HG03103 (cell line): Measurements from ENCODE around the gene DNAAF8.

ENCODE experiments used
- ATAC-seq: cut with Tn5 transposase; IDR thresholded peaks from one replicate; pipeline ENCODE4 v1.9.1; 2021; ENCODE audit warnings: low read depth; ENCODE audit not compliant: unreplicated experiment

The DNAAF8 gene

GRCh38 chr16:4694642-4695451 is 39.5 kb upstream of the DNAAF8 start:
- ATAC-seq = no peak

- no peak for ATAC-seq
Measured at GRCh38 chr16:4695473-4696171, 38.7 kb upstream of the DNAAF8 start.

- no peak for ATAC-seq
Measured at GRCh38 chr16:4696172-4696904, 38.0 kb upstream of the DNAAF8 start.

- ATAC-seq = no peak
Measured at GRCh38 chr16:4696905-4697847, 37.2 kb upstream of the DNAAF8 start.

GRCh38 chr16:4697848-4698291 is 36.5 kb upstream of the DNAAF8 start:
- ATAC-seq = no peak

GRCh38 chr16:4698321-4699045 is 35.9 kb upstream of the DNAAF8 start:
- ATAC-seq = no peak

- no peak for ATAC-seq
Measured at GRCh38 chr16:4699046-4699556, 35.2 kb upstream of the DNAAF8 start.

GRCh38 chr16:4700380-4700996 is 33.8 kb upstream of the DNAAF8 start:
- no peak for ATAC-seq

GRCh38 chr16:4700997-4701743 is 33.2 kb upstream of the DNAAF8 start:
- ATAC-seq = no peak

GRCh38 chr16:4701791-4702465 is 32.4 kb upstream of the DNAAF8 start:
- no peak for ATAC-seq

- ATAC-seq = no peak
Measured at GRCh38 chr16:4702466-4702808, 31.9 kb upstream of the DNAAF8 start.

GRCh38 chr16:4703906-4704305 is 30.4 kb upstream of the DNAAF8 start:
- no peak for ATAC-seq

GRCh38 chr16:4704491-4704890 is 29.8 kb upstream of the DNAAF8 start:
- ATAC-seq = no peak

GRCh38 chr16:4704913-4705312 is 29.4 kb upstream of the DNAAF8 start:
- ATAC-seq = no peak

- no peak for ATAC-seq
Measured at GRCh38 chr16:4706871-4707270, 27.5 kb upstream of the DNAAF8 start.

- ATAC-seq = no peak
Measured at GRCh38 chr16:4709481-4709880, 24.9 kb upstream of the DNAAF8 start.

GRCh38 chr16:4713663-4714501 is 20.5 kb upstream of the DNAAF8 start:
- no peak for ATAC-seq
